ENCODE results near the gene BRD8.

BRD8 gene

DNA sequence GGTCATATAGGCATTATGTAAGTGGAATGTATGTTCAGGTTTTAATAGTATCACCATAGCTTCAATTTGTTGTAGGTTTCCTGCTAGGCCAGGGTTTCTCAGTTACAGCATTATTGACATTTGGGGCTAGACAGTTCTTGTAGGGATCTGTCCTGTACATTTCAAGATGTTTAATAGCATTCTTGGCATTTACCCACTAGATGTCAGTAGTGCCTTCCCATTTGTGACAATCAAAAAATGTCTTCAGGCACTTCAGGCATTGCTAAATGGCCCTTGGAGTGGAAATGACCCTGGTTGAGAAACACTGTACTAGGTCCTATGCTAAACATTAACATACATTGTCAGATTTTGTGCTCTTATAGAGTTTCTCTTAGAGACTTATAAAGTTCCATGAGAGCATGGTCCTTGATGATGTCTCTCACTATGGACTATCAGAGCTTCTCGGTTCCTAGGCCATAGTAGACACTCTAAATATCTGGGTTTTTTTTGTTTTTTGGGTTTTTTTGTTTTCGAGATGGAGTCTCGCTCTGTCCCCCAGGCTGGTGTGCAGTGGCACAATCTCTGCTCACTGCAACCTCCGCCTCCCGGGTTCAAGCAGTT is 1.9 kb upstream of the BRD8 start:
- ATAC-seq = peak; percentile 30
- no peak for TF ChIP-seq OSR1 (CRISPR knock-in tag; IDR thresholded peaks at IDR 0.05)
- TF ChIP-seq, protein P1, sequence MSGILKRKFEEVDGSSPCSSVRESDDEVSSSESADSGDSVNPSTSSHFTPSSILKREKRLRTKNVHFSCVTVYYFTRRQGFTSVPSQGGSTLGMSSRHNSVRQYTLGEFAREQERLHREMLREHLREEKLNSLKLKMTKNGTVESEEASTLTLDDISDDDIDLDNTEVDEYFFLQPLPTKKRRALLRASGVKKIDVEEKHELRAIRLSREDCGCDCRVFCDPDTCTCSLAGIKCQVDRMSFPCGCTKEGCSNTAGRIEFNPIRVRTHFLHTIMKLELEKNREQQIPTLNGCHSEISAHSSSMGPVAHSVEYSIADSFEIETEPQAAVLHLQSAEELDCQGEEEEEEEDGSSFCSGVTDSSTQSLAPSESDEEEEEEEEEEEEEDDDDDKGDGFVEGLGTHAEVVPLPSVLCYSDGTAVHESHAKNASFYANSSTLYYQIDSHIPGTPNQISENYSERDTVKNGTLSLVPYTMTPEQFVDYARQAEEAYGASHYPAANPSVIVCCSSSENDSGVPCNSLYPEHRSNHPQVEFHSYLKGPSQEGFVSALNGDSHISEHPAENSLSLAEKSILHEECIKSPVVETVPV (CRISPR knock-in tag; IDR thresholded peaks at IDR 0.05) = no peak
- TF ChIP-seq ISL1 (CRISPR knock-in tag; IDR thresholded peaks at IDR 0.05) = no peak

DNA sequence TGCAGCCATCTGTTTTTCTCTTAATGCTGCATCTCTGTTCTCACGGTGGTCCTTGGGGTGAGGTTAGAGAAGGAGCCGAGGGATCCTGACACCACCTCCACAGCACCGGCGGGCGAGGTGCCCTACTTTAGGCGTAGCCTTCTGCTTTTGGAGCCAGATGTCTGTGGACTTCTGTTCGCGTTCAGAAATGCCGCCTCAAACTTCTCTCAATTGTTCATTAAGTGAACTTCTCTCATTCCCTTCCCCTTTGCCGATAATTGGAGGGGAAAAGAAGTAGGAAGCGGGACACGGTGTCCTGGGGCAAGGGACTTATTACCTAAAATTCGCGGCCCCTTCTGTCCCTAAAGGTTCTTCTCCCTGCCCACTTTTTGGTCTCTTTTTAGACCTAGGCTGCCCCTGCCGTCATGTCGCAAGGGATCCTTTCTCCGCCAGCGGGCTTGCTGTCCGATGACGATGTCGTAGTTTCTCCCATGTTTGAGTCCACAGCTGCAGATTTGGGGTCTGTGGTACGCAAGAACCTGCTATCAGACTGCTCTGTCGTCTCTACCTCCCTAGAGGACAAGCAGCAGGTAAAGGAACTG is 937 bp upstream of the BRD8 start:
- TF ChIP-seq BACH2 (CRISPR knock-in tag; IDR thresholded peaks at IDR 0.05; ENCODE audit: borderline replicate concordance) (no peak), OSR1 (CRISPR knock-in tag; IDR thresholded peaks at IDR 0.05) (no peak), ISL1 (CRISPR knock-in tag; IDR thresholded peaks at IDR 0.05) (no peak), PPARA (CRISPR knock-in tag; IDR thresholded peaks at IDR 0.05; ENCODE audit: borderline replicate concordance) (no peak), ZFP3 (CRISPR knock-in tag; IDR thresholded peaks at IDR 0.05) (no peak), ZFP30 (CRISPR knock-in tag; IDR thresholded peaks at IDR 0.05) (no peak), ARNTL (CRISPR knock-in tag; IDR thresholded peaks at IDR 0.05; ENCODE audit: borderline replicate concordance, low read depth) (no peak), CSDC2 (CRISPR knock-in tag; IDR thresholded peaks at IDR 0.05) (no peak)
- TF ChIP-seq, protein P2, sequence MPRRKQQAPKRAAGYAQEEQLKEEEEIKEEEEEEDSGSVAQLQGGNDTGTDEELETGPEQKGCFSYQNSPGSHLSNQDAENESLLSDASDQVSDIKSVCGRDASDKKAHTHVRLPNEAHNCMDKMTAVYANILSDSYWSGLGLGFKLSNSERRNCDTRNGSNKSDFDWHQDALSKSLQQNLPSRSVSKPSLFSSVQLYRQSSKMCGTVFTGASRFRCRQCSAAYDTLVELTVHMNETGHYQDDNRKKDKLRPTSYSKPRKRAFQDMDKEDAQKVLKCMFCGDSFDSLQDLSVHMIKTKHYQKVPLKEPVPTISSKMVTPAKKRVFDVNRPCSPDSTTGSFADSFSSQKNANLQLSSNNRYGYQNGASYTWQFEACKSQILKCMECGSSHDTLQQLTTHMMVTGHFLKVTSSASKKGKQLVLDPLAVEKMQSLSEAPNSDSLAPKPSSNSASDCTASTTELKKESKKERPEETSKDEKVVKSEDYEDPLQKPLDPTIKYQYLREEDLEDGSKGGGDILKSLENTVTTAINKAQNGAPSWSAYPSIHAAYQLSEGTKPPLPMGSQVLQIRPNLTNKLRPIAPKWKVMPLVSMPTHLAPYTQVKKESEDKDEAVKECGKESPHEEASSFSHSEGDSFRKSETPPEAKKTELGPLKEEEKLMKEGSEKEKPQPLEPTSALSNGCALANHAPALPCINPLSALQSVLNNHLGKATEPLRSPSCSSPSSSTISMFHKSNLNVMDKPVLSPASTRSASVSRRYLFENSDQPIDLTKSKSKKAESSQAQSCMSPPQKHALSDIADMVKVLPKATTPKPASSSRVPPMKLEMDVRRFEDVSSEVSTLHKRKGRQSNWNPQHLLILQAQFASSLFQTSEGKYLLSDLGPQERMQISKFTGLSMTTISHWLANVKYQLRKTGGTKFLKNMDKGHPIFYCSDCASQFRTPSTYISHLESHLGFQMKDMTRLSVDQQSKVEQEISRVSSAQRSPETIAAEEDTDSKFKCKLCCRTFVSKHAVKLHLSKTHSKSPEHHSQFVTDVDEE (CRISPR knock-in tag; IDR thresholded peaks at IDR 0.05) = no peak
- TF ChIP-seq, protein P3, sequence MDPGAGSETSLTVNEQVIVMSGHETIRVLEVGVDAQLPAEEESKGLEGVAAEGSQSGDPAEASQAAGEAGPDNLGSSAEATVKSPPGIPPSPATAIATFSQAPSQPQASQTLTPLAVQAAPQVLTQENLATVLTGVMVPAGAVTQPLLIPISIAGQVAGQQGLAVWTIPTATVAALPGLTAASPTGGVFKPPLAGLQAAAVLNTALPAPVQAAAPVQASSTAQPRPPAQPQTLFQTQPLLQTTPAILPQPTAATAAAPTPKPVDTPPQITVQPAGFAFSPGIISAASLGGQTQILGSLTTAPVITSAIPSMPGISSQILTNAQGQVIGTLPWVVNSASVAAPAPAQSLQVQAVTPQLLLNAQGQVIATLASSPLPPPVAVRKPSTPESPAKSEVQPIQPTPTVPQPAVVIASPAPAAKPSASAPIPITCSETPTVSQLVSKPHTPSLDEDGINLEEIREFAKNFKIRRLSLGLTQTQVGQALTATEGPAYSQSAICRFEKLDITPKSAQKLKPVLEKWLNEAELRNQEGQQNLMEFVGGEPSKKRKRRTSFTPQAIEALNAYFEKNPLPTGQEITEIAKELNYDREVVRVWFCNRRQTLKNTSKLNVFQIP (CRISPR knock-in tag; IDR thresholded peaks at IDR 0.05; ENCODE audit: borderline replicate concordance, low read depth) = no peak
- TF ChIP-seq, protein P1 (CRISPR knock-in tag; IDR thresholded peaks at IDR 0.05) = no peak
- ATAC-seq = no peak; the same call in 2 of the 3 replicates

DNA sequence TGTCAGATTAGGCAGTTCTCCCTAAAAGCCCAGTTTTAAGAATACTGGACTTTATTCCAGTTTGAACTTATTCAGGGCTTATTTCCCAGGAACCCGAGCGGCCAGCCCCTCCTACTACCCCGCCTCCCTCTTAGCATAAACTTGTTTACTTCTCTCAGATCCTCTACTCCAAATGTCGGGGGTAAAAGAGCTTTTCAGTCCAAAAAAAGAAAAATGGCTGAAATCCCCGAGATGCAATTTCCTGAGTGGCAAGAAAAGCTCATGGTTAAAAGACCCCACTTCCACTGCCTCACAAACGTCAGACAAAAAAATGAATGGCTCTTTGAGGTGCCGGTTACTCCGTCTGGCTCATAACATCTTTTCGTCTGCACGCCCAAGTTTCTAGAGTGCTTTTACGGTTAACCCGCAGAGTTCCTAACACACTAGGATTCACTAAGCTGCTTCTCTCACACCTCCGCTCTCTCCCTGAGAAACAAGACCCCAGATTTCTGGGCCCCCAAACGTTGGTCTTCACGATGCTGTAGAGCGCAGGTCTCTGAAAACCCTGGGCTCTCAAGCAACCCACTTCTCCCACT is 402 bp downstream of the BRD8 start:
- peak; percentile 63 for ATAC-seq
- TF ChIP-seq, protein P4, sequence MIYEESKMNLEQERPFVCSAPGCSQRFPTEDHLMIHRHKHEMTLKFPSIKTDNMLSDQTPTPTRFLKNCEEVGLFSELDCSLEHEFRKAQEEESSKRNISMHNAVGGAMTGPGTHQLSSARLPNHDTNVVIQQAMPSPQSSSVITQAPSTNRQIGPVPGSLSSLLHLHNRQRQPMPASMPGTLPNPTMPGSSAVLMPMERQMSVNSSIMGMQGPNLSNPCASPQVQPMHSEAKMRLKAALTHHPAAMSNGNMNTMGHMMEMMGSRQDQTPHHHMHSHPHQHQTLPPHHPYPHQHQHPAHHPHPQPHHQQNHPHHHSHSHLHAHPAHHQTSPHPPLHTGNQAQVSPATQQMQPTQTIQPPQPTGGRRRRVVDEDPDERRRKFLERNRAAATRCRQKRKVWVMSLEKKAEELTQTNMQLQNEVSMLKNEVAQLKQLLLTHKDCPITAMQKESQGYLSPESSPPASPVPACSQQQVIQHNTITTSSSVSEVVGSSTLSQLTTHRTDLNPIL (CRISPR knock-in tag; IDR thresholded peaks at IDR 0.05; ENCODE audit: low read depth) = no peak
- no peak for TF ChIP-seq OSR1 (CRISPR knock-in tag; IDR thresholded peaks at IDR 0.05)
- TF ChIP-seq GLIS3 (CRISPR knock-in tag; IDR thresholded peaks at IDR 0.05) = no peak
- no peak for TF ChIP-seq ZNF8 (CRISPR knock-in tag; IDR thresholded peaks at IDR 0.05)
- no peak for TF ChIP-seq ZNF565 (CRISPR knock-in tag; conservative IDR thresholded peaks at IDR 0.05; ENCODE audit: low read depth)
- TF ChIP-seq ZFP3 (CRISPR knock-in tag; IDR thresholded peaks at IDR 0.05) = no peak
- TF ChIP-seq RARB (CRISPR knock-in tag; IDR thresholded peaks at IDR 0.05) = no peak
- no peak for TF ChIP-seq ZC3H10 (CRISPR knock-in tag; IDR thresholded peaks at IDR 0.05)
- no peak for TF ChIP-seq ISL1 (CRISPR knock-in tag; IDR thresholded peaks at IDR 0.05)
- TF ChIP-seq TCF4 (CRISPR knock-in tag; IDR thresholded peaks at IDR 0.05; ENCODE audit: borderline replicate concordance) = no peak
- TF ChIP-seq, protein P1 (CRISPR knock-in tag; IDR thresholded peaks at IDR 0.05) = no peak
- TF ChIP-seq TOX (CRISPR knock-in tag; IDR thresholded peaks at IDR 0.05; ENCODE audit: borderline replicate concordance) = no peak
- TF ChIP-seq, protein P3 (CRISPR knock-in tag; IDR thresholded peaks at IDR 0.05; ENCODE audit: borderline replicate concordance, low read depth) = no peak
- TF ChIP-seq CSDC2 (CRISPR knock-in tag; IDR thresholded peaks at IDR 0.05) = no peak
